Smooth muscle cell of the brain vasculature (primary cell): ENCODE results near the gene BMP2K.

Experiments
- DNase-seq: peaks from one replicate; pipeline ENCODE4 v3.0.0-alpha.2; 2012; ENCODE audit warnings: low read depth, low spot score

BMP2K gene

GRCh38 chr4:78764498-78764961, 11.6 kb upstream of the BMP2K start:
- DNase-seq, result no peak

- DNase-seq, result no peak
Observed at GRCh38 chr4:78765432-78766006, 10.6 kb upstream of the BMP2K start.

- DNase-seq, result no peak
Observed at GRCh38 chr4:78766026-78766425, 10.1 kb upstream of the BMP2K start.

- no peak for DNase-seq
Observed at GRCh38 chr4:78766650-78767049, 9.5 kb upstream of the BMP2K start.

GRCh38 chr4:78767350-78767749, 8.8 kb upstream of the BMP2K start:
- DNase-seq, result no peak

GRCh38 chr4:78768452-78769180, 7.5 kb upstream of the BMP2K start:
- DNase-seq, result no peak

- DNase-seq, result no peak
Observed at GRCh38 chr4:78770091-78770642, 6.0 kb upstream of the BMP2K start.

GRCh38 chr4:78772526-78773091, 3.5 kb upstream of the BMP2K start:
- DNase-seq, result no peak

- DNase-seq, result no peak
Observed at GRCh38 chr4:78774417-78774816, 1.7 kb upstream of the BMP2K start.

GRCh38 chr4:78775303-78776078, 659 bp upstream of the BMP2K start:
- peak; percentile 52 for DNase-seq

GRCh38 chr4:78776729-78777575, 802 bp downstream of the BMP2K start:
- no peak for DNase-seq

- no peak for DNase-seq
Observed at GRCh38 chr4:78777576-78777940, 1.4 kb downstream of the BMP2K start.

GRCh38 chr4:78778530-78778929, 2.4 kb downstream of the BMP2K start:
- no peak for DNase-seq

- DNase-seq, result no peak
Observed at GRCh38 chr4:78779280-78779679, 3.1 kb downstream of the BMP2K start.

GRCh38 chr4:78780093-78780492, 3.9 kb downstream of the BMP2K start:
- DNase-seq, result no peak

- DNase-seq, result no peak
Observed at GRCh38 chr4:78781139-78781538, 5.0 kb downstream of the BMP2K start.

GRCh38 chr4:78781924-78782323, 5.8 kb downstream of the BMP2K start:
- no peak for DNase-seq

- DNase-seq, result no peak
Observed at GRCh38 chr4:78784236-78784865, 8.2 kb downstream of the BMP2K start.

- no peak for DNase-seq
Observed at GRCh38 chr4:78787392-78788006, 11.3 kb downstream of the BMP2K start.
